ENCODE results near the gene XPC.

XPC gene

GRCh38 chr3:14169871-14170270 lies 8.5 kb downstream of the XPC start:
- no peak for DNase-seq

GRCh38 chr3:14169435-14169834 lies 9.0 kb downstream of the XPC start:
- no peak for DNase-seq

DNA sequence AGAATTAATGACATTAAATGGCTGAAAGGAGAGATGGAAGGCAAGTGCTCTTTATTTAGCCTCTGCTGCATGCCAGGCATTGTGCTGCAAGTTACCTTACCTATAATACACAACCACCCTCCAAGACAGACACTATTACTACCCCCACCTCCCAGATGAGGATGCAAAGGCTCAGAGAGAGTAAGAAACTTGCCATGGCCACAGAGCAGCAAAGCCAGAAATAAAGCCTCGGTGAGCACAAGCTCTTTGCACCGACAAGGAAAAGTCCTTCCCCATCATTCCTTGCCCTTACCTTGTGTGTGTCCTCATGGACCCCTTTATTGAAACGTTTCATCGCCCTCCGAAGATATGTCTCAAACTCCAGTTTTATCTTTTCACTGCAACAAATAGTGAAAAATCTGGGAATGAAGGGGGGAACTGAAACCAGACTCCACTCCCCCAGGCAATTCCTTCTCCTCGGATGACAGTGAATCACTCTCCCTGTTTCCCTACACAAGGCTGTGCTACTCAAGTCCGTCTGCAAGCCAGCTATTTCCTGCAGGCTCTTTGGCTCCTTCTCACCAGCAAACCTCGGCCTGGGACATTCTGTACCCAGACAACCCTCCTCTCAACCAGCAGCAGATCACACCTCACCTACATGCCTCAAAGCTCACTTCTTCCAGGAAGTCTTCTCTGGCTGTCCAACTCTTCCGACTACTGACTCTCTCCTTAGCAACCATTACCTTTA lies 11.4 kb downstream of the XPC start:
- no peak for DNase-seq

GRCh38 chr3:14162178-14162577 lies 16.2 kb downstream of the XPC start:
- DNase-seq = no peak

GRCh38 chr3:14161282-14161681 lies 17.1 kb downstream of the XPC start:
- no peak for DNase-seq

GRCh38 chr3:14159426-14159825 lies 19.0 kb downstream of the XPC start:
- DNase-seq = no peak

DNA sequence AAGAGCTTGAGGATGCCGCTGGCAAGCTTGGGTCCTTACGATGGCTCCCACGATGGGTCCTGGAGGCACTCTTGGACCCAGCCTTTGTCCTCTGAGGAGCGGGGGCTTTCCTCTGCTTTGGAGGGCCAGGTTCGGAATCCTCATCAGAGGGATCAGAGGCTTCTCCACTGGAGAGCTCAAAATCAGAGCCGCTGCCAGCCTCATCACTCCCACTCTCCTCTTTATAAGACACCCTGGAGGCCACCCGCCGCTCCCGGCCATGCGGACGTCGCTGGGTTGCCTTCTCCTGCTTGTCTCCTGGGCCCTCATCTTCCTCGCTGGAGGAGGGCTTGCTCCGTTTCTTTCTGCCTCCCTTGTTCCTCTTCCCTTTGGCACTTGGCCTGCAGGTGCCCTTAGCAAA lies 20.0 kb downstream of the XPC start:
- DNase-seq = no peak

DNA sequence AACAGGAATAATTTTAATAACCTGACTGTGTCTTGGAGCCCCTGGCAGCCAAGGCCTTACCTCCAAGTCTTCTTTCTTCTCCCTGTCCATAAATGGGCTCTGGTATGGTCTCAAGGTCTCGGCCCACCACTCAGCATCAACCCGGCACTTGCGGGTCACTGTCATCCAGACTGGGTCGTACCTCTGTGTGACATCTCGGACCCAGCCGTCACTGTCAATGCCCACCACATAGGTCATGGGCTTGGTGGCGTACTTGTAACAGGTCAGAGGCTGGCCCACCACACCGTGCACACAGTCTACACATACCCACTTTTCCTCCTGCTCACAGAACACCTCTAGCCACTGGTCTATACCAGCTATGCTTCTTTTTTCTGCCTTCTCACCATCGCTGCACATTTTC lies 20.4 kb downstream of the XPC start:
- DNase-seq = no peak

GRCh38 chr3:14156843-14157561 lies 21.4 kb downstream of the XPC start:
- DNase-seq = no peak

GRCh38 chr3:14156201-14156600 lies 22.2 kb downstream of the XPC start:
- DNase-seq = no peak

- no peak for DNase-seq
Observed at GRCh38 chr3:14154895-14155440, 23.4 kb downstream of the XPC start.

DNA sequence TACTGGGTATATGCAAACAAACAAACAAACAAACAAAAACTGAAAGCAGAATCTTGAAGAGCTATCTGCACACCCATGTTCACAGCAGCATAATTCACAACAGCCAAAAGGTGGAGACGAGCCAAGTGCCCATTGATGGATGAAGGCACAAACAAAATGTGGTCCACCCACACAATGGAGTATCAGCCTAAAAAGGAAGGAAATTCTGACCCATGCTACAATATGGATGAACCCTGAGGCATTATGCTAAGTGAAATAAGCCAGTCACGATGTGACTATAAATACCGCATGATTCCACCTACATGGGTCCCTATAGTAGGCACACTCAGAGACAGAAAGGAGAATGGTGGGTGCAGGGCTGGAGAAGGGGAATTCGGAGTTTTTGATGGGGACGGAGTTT lies 24.1 kb downstream of the XPC start:
- DNase-seq = no peak

- DNase-seq = no peak
Observed at GRCh38 chr3:14153663-14154062, 24.7 kb downstream of the XPC start.

DNA sequence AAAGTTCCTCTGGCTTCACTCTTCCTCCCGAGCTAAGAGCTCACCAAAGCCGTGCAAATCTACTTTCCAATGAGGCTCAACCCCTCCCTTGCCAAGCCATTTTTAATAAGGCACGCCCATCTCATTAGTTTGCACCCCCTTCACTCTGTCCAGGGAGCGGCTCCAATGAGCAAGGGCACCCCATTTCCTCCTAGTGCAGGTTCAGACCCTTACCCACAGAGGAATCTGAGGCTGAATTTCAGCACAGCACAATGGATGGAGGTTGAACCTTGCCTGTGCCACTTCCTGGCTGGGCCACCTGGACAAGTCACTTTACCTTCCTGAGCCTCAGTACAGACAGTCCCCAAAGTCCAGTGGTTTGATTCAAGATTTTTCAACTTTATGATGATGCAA lies 25.4 kb downstream of the XPC start:
- DNase-seq = no peak

DNA sequence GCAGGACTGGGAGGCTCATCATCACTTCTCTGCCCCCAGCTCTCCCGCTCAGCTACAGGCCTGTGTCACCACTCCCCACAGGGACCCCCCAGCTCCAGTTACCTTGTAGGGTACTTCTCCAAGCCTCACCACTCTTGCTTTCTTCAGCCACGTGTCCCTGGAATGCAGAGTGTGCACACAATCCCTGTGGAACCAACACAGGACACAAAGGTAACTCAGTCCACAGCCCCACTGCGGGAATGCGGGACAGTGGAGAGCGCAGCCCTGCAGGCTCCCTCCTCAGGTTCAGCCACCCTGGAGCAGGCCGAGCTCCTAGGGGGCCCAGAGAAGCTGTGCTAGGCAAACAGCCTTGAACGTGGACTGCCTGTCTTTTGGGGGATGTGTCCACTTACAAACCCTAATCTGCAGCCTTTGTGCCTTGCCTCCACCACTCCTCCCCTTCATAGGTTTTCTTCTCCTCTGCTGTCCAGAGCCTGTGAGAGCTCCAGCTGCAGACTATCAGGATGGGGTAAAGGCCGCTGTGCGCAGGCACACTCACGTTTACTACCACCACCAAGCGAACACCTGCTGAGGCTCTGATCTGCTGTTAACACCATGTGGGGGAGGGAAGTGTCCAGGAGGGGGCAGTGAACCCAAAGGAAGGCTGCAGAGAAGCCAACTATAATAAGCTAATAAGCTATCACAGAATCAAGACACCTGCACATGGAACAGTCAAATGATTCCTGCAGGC lies 26.0 kb downstream of the XPC start:
- DNase-seq = no peak

DNA sequence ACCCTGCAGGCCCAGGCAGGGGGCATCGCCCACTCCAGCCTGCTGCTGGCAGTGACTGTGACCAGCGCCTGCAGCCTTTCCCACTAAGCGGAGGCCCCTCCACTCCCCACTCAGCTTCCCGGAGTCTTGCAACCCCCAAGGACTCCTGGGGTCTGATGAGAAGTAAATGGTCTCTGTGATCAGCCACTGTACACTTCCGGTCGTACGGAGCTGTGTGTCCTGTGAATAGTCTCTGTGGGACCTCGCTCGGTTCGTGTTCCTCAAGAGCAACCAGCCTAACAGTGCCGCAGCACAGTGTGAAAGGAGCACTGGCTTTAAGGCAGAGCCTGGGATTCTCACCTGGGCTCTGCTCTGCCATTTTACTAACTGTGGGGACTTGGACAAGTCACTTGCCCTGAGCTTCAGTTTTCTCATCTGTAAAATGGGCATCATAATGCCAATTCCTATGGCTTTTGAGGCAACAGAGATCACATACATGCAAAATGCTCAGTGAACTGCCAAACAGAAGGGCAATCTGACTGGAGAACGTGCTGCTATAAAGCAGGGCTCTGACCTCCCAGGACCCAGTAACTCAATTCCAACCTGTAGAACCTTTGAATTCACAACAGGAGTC lies 26.8 kb downstream of the XPC start:
- DNase-seq = no peak

- DNase-seq = no peak
Observed at GRCh38 chr3:14150491-14151230, 27.7 kb downstream of the XPC start.

DNA sequence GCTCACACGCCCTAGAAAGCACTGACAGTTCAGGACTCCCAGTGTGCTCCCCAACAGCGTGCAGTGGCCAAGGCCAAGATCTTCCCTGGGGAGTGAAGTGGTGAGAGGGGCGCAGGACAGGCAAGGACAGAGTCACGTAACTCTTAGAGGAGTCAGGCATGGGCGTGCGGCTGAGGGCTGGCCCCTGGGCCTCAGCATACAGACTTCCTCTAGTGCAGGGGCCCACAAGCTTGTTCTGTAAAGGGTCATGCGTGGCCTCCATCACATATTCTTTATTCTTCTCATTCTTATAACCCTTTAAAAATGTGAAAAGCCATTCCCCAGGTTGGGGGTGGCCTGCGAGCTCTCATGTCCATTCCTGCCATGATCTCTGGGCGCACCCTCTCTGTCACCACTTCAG lies 28.3 kb downstream of the XPC start:
- DNase-seq = no peak

- DNase-seq = peak; percentile 7
Observed at GRCh38 chr3:14148041-14148985, 30.1 kb downstream of the XPC start.

GRCh38 chr3:14147617-14148016 lies 30.8 kb downstream of the XPC start:
- no peak for DNase-seq

- no peak for DNase-seq
Observed at GRCh38 chr3:14147066-14147435, 31.4 kb downstream of the XPC start.

All from NCI-H1105 (cell line).